Body of pancreas (tissue), 4 donors: ENCODE results near the gene OTP.

Source experiments
- POLR2A ChIP-seq, 3 donors: fragments of 450-650 bp; IDR thresholded peaks; one replicate each; pipeline ENCODE4 v1.6.1; 2016; ENCODE audit warnings: antibody characterized with exemption in 3 of 3, mild to moderate bottlenecking in 2 of 3
- TF ChIP-seq, protein P1 (sequence below), 7 experiments: fragments of 450-650 bp in 4 of 7; fragments of 200-600 bp in 3 of 7; sonication (generic) in 3 of 7; IDR thresholded peaks; one replicate each; pipeline ENCODE4 v1.5.1; 2016 to 2019; ENCODE audit warnings: antibody characterized with exemption in 7 of 7

GRCh38 chr5:77651343-77651742 is 12.8 kb upstream of the OTP start:
- TF ChIP-seq, protein P1, sequence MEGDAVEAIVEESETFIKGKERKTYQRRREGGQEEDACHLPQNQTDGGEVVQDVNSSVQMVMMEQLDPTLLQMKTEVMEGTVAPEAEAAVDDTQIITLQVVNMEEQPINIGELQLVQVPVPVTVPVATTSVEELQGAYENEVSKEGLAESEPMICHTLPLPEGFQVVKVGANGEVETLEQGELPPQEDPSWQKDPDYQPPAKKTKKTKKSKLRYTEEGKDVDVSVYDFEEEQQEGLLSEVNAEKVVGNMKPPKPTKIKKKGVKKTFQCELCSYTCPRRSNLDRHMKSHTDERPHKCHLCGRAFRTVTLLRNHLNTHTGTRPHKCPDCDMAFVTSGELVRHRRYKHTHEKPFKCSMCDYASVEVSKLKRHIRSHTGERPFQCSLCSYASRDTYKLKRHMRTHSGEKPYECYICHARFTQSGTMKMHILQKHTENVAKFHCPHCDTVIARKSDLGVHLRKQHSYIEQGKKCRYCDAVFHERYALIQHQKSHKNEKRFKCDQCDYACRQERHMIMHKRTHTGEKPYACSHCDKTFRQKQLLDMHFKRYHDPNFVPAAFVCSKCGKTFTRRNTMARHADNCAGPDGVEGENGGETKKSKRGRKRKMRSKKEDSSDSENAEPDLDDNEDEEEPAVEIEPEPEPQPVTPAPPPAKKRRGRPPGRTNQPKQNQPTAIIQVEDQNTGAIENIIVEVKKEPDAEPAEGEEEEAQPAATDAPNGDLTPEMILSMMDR (IDR thresholded peaks at IDR 0.05): no peak
- no peak for TF ChIP-seq POLR2A (IDR thresholded peaks at IDR 0.05)
